Activated naive CD4-positive, alpha-beta T cell treated with Interleukin-2 at 50 U/mL for 16 hours (primary cell): ENCODE data around the gene RPL10.

Experiments
- DNase-seq: peaks from one replicate; pipeline ENCODE4 v3.0.0-alpha.2; 2020

The RPL10 gene

DNA sequence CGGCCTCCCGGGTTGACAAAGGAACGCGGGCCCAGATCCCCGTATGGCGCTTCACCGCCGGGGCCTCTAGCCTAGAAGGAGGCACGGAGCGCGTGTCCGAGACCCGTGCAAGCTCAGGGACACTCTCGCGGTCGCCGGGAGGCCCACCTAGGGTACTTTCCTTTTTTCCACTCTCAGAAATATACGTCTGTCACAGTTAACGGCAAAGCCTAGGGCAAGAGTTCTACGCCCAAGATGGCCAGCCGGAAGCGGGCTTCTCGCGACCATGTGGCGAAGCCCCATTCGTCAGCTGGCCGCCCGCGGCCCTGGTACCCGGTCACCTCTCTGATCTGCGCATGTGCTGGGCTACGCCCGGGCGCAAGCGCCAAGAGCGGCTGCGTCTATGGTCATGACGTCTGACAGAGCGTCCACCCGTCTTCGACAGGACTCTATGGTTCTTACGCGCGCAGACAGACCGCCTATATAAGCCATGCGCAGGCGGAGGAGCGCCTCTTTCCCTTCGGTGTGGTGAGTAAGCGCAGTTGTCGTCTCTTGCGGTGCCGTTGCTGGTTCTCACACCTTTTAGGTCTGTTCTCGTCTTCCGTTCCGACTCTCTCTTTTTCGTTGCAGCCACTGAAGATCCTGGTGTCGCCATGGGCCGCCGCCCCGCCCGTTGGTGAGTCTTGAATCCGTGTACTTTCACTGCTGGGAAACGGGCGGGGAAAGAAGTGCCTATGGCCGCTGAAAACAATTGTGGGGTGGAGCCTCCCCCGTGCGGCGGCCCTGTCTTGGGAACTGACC, at the start of gene RPL10:
TSS of gene RPL10 (plus strand) at position 490 of the 780 bp plus-strand sequence. CDS start at position 633, 143 bp downstream.
- peak; percentile 91 for DNase-seq

DNA sequence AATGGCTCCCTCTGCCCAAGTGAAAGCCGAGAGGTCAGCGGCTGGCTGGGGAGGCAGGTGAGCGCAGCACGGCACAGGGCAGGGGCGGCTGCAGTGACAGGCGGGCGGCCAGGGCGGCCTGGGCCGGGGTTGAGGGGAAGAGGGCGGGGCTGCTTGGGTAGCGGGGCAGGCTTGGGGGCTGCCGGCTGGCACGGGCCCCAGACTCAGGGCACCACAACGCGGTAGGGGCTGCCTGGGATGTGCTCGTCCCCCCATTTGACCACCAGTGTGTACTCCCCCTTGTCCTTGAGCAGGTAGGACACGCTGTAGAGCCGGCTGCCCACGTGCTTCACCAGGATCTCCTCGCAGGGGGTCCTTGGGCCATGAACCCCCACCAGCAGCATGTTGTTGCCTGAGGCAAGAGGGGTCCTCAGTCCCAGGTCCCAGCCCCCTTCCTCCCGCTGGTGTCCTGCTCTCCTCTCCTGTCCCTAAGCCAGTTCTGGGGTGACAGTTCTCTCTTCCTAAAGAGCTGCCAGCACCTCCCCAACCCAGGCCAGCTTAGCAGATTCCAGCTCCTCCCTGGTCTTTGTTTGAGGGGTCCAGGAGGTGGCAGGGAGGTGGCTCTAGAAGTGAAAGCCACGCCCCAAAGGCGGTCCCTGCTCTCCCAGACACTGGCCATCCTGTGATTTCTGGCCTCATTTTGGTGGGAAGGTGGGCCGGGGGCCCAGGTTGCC, 49.4 kb upstream of the RPL10 start:
- DNase-seq, result no peak

GRCh38 chrX:154349359-154349935, 48.7 kb upstream of the RPL10 start:
- DNase-seq, result no peak

GRCh38 chrX:154349979-154350378, 48.2 kb upstream of the RPL10 start:
- no peak for DNase-seq

- DNase-seq, result no peak
Measured at GRCh38 chrX:154350429-154351182, 47.6 kb upstream of the RPL10 start.

DNA sequence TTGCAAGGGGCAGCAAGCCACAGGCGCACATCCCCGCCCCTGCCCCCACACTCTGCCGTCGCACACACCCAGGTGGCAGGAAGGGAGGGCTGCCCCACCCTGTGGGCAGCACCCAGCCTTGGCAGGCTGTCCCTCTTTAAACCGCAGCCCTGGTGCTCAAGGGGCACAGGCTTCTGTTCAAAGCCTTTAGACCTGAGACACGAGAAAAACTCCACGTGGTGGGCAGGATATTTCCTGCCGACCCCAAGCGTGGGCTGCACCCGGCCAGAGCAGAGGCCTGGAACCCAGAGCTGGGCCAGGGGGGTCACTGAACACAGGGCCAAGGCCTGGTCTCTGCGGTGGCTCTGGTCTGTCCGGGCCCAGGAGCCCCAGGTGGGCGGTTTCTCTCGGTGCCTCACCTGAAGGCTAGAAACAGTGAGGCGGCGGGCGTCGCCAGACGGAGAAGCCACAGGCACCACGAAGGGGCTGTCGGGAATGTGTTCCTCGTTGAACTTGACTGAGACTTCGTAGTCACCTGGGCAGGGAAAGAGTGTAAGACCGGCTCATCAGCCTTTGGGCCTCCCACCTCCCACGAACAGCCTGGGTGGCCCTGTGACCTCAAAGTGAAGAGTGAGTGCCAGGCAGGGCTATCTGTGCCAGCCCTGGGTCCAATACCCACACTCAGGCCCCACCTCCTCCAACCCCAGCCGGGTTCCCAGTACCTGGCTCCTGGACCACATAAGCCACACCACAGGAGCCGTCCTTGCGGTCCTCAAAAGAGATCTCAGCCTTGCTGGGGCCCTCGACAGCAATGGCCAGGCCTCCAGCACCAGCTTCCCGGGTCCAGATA, 46.8 kb upstream of the RPL10 start:
- DNase-seq, result no peak

DNA sequence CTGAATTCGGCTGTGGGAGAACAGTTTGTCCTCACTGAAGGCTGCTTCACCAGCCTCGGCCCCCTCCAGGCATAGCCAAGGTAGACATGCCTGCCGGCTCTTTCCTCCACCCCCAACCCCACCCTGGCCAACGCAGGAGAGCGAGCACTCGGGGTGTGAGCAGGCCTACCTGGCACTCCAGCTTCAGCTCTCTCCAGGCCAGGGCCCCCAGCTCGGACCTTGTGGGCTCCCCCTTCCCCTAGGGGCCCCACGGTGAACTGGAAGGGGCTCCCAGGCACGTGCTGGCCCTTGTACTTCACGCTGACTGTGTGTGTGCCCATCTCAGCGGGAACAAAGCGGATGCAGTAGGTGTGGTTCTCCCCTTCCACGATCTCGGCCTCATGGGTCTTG, 46.2 kb upstream of the RPL10 start:
- no peak for DNase-seq

- DNase-seq, result no peak
Measured at GRCh38 chrX:154352466-154352865, 45.7 kb upstream of the RPL10 start.

GRCh38 chrX:154353172-154353843, 44.9 kb upstream of the RPL10 start:
- DNase-seq, result no peak

DNA sequence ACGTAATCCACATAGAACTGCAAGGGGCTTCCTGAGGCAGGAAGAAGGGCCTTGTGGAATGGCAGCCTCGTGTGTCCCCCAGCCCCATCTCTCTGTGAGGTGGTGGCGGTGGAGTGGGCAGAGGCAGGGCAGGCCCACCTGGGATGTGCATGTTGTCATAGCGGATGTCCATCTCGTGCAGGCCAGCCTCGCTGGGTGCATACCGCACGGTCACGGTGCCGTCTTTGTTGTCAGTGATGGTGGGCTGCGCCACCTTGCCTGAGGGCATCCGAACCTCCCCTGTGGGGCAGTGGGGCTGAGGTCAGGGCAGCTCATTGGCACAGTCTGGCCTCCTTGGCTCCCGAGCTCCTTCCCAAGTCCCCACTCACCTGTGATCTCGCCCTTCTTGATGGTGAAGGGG, 44.2 kb upstream of the RPL10 start:
- DNase-seq, result no peak

- no peak for DNase-seq
Measured at GRCh38 chrX:154354516-154354915, 43.7 kb upstream of the RPL10 start.

DNA sequence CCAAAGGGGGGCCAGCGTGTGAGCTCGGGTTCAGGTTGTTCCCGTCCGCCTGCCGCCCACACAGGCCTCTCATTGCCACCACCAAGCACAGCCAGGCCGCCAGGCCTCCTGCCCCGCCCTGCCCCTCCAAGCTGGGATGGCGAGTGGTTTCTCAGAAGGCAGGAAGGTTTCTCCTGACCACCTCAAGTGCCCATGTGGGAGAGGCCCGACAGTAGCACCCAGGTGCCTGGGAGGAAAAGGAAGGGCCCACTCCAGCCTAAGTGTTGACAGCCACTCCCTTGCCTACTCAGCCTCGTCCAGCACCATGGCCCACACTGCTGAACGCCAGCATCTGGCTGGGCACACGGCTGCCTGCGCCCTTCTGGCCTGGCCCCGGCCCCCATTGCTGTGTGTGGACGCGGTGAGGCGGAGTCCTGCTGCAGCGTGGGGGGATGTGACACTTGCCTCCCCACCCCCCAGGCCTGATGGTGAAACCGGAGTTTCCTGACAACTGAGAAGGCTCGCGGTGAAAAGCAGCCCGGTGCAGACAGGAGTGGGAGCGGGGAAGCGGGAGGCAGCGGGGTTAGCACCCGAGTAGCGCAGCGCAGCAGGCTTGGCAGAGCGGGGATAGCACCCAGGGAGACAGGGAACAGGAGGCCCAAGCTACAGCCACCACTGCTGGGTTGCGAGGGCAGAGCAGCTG, 42.9 kb upstream of the RPL10 start:
- no peak for DNase-seq

GRCh38 chrX:154355776-154356140, 42.4 kb upstream of the RPL10 start:
- DNase-seq, result no peak

- DNase-seq, result no peak
Measured at GRCh38 chrX:154356596-154356995, 41.6 kb upstream of the RPL10 start.

DNA sequence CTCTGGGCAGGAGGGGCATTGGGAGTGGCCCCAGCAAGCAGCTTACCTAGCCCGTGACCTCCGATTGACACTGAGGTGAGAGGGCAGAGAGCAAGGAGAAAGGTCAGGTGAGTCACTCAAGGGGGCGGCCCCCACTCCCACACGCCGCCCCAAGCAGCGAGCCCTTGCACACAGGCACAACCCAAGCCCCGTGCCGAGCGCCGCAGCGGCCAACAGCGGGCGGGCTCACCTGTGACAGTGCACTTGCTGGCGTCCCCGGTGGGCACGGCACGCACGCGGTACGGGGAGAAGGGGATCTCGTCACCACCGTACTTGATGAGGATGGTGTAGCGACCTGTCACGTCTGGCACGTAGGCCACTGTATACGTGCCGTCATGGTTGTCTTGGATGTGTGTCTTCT, 41.0 kb upstream of the RPL10 start:
- DNase-seq, result no peak

- DNase-seq, result no peak
Measured at GRCh38 chrX:154358011-154358410, 40.2 kb upstream of the RPL10 start.

DNA sequence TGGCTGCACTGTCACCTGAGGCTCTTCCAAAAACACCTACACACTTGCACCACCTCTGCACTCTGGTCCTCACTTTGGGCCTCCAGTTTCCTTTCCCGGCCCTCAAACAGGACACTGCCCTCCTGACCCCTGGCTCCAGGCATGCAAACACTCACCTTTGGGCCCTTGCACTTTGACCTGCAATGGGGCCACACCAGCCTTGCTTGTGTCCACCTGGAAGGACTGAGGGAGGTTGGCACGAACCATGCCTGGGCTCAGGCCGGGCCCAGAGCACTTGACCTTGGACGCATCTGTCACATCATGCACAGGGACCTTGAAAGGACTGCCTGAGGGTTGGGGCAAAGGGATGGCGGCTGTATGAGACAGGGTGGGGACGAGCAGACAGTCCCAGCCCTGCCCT, 39.3 kb upstream of the RPL10 start:
- DNase-seq, result no peak

DNA sequence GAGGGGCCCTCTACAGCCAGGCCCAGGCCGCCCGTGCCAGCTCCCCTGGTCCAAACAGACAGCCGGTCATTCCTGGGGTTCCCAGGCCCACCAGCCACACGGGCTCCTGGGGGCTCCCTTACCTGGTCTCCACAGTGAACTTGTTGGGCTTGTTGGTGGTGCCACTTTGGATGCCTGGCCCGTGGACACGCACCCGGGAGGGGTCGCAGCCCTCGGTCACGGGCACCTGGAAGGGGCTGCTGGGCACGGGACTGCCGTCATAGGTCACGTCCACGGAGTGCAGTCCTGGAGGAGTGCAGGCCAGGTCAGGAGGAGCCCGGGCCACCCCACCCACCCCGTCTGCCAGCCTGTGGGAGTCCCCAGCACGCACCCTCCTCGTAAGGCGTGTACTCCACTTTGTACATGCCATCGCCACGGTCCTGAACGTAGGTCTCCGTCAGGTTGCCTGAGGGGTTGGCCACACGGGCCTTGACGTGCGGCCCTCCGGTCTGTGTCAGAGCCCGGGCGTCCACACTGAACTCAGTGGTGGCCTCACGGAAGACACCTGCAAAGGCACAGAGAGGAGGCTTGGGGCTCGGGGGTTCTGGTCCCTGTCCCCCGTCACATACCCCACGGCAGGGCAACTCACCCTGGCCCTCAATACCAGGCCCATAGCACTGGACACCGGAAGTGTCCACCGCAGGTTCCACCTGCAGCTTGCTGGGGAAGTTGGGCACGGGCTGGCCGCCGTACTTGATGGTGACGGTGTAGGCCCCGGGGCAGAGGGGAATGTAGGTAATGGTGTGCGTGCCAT, 38.6 kb upstream of the RPL10 start:
- DNase-seq, result no peak

DNA sequence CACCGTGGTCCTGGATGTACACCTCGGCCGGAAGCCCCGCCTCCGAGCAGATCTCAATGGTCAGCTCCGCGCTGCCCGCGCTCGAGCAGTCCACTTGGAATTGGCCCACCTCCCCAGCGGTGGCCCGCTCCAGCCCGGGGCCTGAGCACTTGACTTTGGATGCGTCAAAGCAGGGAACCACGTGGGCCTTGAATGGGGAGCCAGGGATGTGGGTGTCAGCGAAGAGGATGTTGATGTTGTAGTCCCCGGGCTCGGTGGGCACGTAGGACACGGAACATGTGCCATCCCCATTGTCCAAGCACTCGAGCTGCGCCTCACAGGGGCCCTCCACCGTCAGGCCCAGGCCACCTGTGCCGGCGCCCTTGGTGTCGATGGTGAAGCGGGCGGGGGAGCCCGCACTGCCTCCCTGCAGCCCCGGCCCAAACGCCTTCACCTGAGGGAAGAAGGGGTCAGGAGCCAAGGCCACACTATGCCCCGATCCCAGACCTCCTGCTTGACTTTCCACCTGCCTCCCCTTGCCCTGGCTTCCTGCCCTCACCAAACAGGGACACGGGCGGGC, 37.9 kb upstream of the RPL10 start:
- DNase-seq, result no peak

- DNase-seq, result no peak
Measured at GRCh38 chrX:154362085-154362742, 36.0 kb upstream of the RPL10 start.
